ENCODE data around the gene PLEKHA8.

- no peak for TF ChIP-seq CTCF (IDR thresholded peaks at IDR 0.05)
- no peak for TF ChIP-seq POLR2A (IDR thresholded peaks at IDR 0.05)
These were observed 52.6 kb downstream of the PLEKHA8 start for GRCh38 chr7:30080818-30081217.

Data from tibial nerve (tissue), 3 donors.